GM18520 (cell line): ENCODE results near the gene ZFPM1.
"Not testable (repeated sequence)": the region's sequence is repeated elsewhere in the genome, so short reads cannot be mapped to it uniquely, and the experiment has no call there.

Experiments
- ATAC-seq: cut with Tn5 transposase; IDR thresholded peaks from one replicate; pipeline ENCODE4 v1.9.1; 2021; ENCODE audit not compliant: unreplicated experiment

The ZFPM1 gene

DNA sequence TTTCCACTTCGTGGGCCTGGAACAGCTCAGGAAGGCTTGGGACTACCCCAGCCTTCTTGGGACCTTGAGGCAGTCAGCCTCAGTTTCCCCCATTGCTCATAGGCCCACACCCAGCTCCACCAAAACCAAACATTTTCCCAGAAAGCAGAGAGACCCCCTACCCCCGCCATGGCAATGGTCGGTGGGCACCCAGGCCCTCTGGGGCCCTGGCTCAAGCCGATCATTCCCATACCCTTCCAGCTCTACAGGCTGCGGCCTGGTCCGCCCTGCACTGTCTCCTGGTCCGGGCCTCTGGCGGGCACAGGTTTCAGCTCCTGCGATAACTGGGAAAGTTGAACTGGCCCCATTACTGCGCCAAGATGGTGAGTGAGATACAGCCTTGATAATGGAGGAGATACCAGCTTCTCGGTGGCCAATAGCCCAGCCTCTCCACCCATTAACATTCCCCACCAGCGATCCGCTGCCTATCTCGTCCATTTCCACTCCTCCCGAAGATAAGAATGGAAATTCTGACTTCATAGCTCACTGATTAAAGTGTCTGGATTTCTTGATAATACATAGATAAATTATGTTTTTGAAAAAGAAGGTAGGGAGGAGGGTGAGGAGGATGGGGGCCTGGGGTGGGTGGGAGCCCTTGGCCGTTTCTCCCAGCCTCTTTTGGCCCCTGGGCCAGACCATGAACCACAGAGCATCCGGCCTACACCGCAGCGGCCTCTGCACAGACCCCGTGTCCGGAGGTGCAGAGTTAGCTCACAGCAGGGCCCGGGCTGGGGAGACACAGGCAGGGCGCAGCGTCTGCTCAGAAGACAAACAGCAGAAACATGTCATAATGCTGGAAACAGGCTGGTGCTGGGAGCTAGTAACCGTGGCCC is 11.6 kb downstream of the ZFPM1 start:
- ATAC-seq: no peak

DNA sequence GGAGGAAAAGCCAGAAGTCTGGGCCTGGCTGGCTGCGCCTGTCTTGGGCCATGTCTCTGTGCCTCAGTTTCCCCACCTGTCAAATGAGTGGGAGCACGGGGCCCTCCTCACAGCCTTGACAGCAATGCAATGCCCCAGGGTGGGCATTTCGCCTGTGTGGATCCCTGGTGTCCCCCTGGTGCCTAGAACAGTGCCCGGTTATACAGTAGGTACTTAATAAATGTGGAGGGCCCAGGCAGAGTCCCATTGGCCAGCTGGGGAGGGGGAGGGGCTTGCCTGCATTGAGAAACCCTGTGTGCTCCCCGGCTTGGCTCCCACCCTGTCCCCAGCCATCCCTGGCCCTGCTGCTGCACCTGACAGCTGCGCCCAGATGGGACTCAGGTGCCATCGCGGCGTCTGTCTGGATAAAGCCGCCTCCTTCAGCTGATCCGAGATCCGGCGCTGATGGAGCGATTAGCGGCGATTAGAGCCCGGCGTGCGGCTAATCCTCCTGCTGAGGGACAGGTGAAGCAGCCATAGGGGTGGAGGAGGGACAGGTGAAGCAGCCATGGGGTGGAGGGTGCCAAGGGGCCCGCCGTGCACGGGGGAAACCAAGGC is 12.4 kb downstream of the ZFPM1 start:
- no peak for ATAC-seq

DNA sequence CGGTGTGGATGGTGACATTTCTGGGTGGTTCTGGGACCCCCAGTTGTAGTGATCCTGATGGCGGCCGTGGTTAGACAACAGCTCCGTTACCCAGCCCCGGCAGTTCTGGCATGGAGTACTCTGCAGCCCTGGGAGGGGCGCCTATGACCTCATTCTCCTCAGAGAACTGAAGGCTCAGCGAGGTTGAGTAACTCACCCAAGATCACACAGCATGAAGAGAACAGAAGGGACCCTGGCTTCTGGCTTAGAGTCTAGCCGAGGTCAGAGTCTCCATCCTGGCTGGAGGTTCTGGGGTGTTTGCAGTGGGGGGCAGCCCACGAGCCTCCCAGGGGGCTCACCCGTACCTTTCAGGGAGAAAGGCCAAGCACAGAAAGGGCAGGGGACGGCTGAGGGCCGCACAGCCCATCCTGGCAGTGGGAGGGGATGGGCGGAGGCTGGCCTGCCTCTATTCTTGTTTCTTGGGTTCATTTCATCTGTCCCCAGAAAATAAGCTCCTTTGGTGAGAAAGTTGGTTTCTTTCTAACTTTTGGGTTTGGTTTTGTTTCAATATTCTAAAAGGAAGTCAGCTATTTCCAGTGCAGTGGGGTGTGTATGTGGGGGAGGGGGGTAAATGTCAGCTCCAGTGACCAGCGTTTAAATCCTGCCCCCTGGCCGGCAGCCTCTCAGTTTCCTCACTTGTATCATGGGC is 13.2 kb downstream of the ZFPM1 start:
- ATAC-seq: no peak

DNA sequence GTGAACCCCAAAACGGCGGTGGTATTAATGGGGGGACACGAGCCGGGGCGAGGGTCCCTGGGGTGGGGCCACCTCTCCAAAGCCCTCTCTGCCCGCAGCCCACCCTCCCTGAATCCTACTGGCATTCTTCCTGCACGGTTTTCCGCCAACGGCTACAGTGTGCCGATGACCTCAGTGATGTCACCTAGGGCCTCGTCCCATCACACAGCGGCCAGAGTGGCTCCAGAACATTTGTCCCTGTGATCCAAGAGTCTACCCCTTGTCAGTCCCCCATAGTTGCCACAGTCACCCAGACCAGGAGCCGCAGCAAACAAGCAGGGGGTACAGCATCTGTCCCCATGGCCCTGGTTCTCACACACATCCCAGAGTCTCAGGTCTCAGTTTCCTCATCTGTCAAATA is 13.9 kb downstream of the ZFPM1 start:
- ATAC-seq: no peak

DNA sequence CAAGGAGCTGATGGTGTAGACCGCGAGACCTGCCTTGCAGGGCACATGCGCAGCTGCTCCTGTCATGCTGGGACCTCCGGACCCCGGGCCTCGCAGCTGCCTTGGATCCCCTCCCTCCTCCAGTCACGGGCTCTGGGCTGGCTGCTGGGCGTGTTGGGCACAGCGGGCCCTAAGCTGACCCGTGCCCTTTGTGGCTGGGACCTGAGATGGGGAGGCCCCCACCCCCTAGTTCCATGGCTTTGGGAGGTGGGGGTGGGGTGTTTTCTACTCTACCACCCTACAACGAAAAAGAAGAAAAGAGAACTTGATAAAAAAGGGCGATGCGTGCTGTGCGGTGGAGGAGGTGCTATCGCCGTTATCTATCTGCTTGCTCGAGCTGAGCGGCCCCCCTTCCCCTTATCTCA is 14.5 kb downstream of the ZFPM1 start:
- ATAC-seq: no peak

DNA sequence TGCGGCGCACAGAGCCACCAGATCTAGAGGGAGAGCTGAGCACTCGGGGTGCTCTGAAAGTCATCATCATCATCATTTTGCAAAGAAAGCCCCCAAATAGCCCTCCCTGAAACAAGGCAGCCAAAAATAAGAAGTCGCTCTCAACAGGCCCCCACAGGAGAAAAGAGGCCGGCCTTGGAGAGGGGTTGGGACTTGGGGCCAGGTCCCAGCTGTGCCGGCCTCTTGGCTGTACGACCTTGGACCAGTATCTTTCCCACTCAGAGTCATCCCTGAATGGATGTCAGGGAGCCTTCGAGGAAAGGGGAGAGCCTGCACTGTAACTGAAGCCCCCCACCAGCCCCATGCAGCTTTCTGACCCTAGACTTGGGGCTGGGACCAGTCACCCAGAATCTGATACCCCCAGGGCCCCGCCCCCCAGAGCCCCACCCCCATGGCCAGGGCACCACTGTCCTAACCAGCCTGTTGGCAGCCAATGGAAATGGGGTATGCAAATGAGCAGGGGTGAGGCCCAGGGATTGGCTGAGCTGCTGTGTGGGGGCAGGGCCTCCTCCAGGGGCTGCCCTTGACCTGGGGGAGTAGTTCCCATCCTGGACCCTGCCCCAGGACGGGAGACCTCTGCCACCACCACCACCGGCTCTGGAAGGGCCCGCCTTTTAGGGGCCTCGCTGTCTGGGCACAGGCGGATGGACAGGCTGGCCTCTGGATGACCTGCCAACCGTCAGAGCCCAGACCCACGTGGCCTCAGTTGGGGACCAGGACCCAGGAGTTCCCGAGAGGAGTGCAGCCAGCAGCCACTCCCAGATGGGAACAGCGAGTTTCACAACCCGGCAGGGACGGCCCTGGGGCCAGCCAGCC is 15.4 kb downstream of the ZFPM1 start:
- ATAC-seq: no peak

DNA sequence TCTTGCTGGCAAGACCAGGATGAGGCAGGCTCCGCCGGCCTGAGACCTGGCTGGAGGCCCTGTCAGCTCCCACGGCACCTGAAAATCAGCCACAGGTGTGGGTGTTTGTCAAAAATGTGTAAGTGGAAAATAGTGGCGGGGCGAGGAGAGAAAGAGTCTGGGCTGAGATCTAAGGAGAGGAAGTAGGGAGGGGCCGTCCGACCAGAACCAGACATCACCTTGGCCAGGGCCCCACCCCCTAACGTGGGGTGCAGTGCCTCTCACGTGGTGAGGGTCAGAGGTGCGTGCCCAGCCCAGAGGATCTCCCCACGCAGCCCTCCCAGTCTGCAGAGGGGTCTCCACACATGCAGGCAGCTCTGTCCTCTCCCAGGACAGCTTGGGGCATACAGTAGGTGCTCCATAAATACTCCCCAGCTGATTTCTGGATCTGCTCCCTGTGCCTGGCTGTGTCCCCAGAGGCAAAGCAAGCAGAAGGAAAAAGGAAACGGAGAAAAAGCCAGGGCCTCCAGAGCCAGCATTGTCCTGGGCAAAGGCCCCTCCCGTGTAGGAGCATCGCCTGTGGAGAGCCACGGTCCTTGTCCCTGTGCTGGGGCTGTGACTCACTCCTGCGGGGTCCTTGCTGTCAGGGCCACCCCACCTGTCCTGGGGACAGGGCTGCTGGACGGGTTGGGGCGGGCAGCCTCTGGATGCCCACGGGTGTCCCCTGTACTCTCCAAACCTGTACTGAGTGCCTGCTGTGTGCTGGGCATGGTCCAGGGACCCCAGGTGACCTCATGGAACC is 16.7 kb downstream of the ZFPM1 start:
- no peak for ATAC-seq

DNA sequence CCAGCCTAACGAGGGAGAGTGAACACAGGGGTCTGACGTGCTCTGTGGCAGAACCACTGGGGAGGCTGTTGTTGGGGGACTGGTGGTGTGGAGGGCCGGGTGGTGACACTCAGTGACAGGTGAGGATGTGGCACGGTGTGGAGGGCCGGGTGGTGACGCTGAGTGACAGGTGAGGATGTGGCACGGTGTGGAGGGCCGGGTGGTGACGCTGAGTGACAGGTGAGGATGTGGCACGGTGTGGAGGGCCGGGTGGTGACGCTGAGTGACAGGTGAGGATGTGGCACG is 17.3 kb downstream of the ZFPM1 start:
- not testable (repeated sequence) for ATAC-seq

DNA sequence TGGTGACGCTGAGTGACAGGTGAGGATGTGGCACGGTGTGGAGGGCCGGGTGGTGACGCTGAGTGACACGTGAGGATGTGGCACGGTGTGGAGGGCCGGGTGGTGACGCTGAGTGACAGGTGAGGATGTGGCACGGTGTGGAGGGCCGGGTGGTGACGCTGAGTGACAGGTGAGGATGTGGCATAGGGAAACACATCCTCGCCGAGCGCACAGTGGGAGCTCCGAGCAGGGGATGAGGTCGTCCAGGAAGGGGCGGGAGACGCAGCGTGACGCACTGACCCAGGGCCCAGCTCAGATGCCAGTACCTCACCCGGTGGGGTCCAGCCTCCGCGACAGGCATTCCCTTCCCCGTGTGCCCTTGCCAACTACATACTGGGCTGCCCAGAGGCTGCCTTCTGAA is 17.6 kb downstream of the ZFPM1 start:
- not testable (repeated sequence) for ATAC-seq

DNA sequence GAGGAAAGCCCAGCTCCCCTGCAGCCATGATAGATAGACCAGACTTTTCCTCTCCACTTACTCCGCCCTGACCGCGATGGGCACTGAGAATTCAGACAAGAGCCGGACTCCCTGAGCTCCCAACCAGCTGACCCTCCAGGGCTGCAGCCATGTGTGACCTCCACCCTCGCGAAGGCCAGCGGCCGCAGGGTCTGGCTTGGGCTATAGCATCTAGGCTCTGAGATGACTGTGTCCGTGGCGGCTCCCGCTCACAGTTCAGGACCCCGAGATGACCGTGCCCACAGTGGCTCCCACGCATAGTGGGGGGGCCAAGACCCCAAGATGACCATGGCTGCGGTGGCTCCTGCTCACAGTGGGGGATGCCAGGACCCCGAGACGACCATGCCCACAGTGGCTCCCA is 18.0 kb downstream of the ZFPM1 start:
- ATAC-seq: no peak

DNA sequence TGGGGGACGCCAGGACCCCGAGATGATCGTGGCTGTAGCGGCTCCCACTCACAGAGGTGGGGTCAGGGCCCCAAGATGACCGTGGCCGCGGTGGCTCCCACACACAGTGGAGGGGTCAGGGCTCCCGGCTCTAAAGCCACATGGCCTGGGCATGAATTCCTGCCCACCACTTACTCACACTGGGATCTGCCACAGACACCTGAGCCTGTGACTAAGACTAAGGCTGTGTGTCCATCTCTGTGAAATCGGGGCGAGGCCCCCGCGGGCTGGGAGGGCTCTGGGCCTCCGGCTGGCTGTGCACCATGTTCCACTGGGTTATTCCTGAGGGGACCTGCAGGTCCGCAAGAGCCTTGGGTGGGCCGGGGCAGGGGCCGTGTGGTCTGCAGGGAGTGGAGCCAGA is 18.5 kb downstream of the ZFPM1 start:
- ATAC-seq: no peak

DNA sequence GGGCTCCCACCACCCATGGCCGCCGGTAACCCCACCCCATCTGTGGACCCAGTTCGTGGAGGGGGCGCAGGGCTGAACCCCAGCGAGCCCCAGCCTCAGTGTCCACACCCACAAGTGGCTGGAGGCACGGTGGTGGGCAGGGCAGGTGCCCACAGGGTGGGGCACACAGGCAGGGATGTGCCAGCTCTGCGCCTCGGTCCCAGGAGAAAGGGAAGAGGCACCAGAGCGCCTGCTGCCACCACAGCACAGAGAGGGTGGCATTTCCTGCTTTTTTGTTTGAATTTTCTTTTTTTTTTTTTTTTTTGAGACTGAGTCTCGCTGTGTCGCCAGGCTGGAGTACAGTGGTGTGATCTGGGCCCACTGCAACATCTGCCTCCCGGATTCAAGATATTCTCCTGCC is 19.0 kb downstream of the ZFPM1 start:
- no peak for ATAC-seq

DNA sequence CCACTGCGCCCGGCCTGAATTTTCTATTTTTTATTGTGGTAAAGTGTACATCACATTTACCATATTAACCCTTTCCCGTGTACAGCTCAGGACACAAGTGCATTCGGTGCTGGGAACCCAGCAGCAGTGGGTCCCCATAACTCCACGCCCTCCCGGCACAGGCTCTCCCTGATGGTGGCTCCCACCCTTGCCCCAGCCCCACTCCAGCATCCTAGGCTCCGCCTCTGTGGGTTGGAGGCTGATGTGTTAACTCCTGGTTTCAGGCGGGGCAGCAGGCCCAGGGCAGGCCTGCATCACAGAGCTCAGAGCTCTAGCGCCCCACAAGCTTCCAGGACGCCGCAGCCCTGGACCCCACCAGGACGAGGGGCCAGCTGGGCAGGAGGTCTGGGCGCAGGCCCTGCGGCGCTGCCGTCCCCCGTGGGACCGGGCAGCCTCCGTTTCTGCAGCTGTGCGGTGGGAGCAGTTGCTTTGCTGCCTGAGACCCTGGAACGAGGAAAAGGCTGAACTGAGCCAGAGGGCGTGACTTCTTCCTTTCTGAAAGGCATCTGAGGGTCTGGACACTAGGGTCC is 19.6 kb downstream of the ZFPM1 start:
- no peak for ATAC-seq

DNA sequence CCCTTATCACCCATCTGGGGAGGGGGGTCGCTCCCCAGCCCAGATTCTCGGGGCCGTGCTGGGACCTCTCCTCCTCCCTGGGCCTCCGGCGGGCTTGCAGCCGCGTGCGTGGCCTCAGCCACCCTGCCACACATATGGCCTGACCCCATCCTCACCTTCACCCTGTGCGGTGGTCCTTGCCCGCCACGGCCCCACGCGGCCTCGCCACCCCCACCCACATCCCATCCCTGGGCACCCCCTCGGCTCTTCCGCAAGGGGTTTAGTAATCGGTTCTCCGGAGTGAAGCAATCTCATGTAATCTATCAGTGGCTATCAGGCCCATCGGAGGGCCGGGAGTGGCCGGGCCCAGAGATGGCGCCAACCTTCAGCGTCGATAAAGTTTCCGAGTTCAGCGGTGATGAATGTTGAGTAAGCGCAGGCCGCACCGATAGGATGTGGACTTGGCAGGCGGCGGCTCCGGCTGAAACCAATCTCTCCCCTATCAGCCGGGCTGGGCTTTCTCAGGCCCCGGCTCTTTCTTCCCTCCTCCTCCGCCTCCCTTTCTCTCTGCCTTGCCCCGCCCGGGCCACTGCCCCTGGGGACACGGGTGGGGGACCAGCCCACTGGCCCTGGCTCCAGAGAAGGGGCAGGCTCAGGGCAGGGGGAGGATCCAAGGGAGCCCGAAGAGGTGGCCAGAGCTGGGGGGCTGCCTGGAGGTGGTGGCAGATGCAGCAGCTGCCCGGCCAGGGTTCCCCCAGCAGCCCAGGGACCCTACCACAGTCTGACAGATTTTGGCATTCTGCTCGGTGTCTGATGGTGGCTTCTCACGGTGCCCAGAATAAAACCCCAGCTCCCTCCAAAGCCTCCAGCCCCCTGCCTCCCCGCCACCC is 20.8 kb downstream of the ZFPM1 start:
- ATAC-seq: no peak

DNA sequence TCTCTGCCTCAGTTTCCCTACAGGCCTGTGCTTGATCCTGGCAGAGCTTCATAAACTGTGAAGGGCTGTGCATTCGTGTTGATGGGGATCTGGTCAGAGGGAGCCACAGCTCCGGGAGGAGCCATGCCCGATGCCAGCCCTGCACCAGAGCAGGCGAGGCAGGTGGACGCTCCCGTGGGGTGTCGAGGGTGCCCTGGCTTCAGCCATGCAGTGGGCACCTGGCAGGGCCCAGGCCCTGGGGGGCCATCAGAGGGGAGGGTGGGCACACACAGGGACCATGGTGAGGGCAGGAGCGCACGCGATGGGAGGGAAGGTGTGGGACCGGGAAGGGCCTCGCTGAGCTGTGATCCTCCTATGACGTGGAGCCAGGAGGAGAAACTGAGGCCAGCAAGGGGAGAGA is 22.0 kb downstream of the ZFPM1 start:
- ATAC-seq: no peak

DNA sequence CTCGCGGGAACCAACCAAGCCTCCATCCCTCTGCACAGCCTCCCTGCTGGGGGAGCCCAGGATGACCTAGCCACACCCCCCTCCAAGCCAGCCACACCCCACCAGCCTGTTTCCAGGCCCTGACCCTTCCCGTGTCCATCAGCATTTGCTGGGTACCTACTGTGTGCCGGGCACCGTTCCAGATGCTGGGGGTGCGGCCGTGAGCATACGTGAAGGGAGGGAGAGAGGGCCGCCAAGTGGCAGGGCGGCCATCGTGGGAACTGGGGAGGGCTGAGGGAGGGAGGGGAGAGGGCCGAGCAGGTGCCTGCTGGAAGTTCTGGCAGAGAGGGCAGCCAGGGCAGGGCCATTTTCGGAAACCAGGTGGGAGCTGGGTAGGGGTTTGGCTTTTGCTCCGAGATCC is 23.1 kb downstream of the ZFPM1 start:
- ATAC-seq: no peak

DNA sequence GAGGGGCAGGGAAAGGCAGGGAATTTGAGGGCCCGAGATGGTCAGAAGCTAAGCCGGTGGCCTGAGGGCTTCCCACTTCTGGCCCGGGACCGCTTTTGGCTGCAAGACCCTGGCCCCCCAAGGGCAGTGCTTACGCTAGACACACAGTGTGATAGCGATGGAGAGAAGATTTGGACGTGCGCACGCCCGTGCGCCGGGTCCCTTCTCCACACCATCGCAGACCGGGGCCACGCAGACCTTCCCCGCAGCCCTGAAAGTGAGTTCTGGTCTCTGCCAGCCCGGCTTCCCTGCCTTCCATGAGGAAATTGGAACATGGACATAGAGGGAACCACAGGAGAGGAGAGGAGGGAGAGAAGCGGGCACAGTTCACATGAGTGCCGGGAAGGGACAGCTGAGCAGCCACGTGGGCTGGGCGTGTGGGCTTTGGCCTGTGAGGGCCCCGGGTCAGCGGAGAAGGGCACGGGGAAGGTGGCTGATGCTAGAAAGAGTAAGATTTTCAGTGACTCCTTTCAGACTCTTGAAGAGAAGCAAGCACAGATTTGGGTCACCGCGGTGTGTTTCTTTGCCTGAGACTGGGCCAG is 23.8 kb downstream of the ZFPM1 start:
- ATAC-seq: no peak

DNA sequence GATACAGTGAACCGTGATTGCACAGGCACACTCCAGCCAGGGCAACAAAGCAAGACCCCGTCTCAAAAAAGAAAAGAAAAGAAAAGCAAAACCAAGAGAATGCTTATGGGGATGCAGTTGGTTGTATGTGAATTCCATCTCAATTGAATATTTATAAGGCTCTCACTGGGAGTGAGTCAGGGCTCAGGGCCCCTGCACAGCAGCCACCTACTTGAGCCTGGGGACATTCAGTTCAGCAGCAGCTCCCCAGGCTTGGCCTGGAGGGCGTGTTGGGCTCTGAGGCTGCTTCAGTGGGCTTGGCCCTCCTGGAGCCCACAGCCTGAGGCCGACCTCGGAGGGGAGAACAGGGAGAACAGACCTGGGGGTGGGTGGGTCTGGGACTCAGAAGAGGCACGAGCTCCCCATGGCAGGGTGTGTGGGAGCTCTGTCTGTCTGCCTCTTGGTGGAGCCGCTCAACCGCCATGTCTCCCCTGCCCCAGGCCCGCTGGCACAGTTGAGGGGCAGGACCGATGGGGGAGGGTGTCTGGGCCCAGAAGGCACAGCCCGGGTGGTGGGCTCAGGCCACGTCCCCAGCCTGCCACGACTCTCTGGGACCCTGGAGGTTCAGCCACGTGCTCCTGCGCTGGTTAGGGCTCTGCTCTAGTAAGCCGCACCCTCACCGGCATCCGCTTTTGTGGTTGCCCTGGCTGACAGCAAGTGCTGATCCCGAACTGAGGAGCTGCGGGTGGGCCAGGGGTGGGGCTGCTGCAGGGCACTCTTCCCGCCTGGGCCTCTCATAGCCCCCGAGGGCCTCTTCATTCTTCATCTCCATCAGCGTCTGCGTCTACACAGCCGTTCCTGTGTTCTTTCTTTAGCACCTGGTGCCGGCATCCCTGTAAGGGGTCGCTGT is 24.8 kb downstream of the ZFPM1 start:
- ATAC-seq: no peak
